ENCODE measurements around the gene NFATC1.

DNA sequence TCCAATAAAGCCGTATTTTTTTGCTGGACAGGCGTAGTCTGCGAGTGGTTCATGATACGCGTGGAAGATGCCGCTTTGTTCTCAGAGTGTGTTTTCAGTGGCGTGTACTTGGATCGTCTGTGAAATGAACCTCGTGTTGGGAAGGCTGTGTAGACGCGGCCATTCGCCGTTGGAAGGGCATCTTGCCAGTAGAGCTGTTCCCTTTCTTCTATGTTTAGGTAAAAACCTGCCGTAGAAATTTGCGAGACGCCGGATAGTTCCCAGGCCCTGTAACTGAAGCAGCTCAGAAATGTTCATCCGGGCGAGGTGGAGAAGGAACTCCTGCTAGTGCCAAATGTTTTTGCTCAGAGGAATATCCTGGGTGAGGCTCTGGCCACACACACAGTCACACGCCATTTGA lies 133.6 kb downstream of the NFATC1 start:
- TF ChIP-seq, protein P1, sequence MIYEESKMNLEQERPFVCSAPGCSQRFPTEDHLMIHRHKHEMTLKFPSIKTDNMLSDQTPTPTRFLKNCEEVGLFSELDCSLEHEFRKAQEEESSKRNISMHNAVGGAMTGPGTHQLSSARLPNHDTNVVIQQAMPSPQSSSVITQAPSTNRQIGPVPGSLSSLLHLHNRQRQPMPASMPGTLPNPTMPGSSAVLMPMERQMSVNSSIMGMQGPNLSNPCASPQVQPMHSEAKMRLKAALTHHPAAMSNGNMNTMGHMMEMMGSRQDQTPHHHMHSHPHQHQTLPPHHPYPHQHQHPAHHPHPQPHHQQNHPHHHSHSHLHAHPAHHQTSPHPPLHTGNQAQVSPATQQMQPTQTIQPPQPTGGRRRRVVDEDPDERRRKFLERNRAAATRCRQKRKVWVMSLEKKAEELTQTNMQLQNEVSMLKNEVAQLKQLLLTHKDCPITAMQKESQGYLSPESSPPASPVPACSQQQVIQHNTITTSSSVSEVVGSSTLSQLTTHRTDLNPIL (CRISPR knock-in tag; IDR thresholded peaks at IDR 0.05; ENCODE audit: low read depth): no peak
- TF ChIP-seq, protein P2, sequence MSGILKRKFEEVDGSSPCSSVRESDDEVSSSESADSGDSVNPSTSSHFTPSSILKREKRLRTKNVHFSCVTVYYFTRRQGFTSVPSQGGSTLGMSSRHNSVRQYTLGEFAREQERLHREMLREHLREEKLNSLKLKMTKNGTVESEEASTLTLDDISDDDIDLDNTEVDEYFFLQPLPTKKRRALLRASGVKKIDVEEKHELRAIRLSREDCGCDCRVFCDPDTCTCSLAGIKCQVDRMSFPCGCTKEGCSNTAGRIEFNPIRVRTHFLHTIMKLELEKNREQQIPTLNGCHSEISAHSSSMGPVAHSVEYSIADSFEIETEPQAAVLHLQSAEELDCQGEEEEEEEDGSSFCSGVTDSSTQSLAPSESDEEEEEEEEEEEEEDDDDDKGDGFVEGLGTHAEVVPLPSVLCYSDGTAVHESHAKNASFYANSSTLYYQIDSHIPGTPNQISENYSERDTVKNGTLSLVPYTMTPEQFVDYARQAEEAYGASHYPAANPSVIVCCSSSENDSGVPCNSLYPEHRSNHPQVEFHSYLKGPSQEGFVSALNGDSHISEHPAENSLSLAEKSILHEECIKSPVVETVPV (CRISPR knock-in tag; IDR thresholded peaks at IDR 0.05): no peak
- no peak for TF ChIP-seq PPARA (CRISPR knock-in tag; IDR thresholded peaks at IDR 0.05; ENCODE audit: borderline replicate concordance)
- TF ChIP-seq ARNTL (CRISPR knock-in tag; IDR thresholded peaks at IDR 0.05; ENCODE audit: borderline replicate concordance, low read depth): no peak
- TF ChIP-seq ZFP30 (CRISPR knock-in tag; IDR thresholded peaks at IDR 0.05): no peak
- TF ChIP-seq, protein P3, sequence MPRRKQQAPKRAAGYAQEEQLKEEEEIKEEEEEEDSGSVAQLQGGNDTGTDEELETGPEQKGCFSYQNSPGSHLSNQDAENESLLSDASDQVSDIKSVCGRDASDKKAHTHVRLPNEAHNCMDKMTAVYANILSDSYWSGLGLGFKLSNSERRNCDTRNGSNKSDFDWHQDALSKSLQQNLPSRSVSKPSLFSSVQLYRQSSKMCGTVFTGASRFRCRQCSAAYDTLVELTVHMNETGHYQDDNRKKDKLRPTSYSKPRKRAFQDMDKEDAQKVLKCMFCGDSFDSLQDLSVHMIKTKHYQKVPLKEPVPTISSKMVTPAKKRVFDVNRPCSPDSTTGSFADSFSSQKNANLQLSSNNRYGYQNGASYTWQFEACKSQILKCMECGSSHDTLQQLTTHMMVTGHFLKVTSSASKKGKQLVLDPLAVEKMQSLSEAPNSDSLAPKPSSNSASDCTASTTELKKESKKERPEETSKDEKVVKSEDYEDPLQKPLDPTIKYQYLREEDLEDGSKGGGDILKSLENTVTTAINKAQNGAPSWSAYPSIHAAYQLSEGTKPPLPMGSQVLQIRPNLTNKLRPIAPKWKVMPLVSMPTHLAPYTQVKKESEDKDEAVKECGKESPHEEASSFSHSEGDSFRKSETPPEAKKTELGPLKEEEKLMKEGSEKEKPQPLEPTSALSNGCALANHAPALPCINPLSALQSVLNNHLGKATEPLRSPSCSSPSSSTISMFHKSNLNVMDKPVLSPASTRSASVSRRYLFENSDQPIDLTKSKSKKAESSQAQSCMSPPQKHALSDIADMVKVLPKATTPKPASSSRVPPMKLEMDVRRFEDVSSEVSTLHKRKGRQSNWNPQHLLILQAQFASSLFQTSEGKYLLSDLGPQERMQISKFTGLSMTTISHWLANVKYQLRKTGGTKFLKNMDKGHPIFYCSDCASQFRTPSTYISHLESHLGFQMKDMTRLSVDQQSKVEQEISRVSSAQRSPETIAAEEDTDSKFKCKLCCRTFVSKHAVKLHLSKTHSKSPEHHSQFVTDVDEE (CRISPR knock-in tag; IDR thresholded peaks at IDR 0.05): no peak
- TF ChIP-seq OSR1 (CRISPR knock-in tag; IDR thresholded peaks at IDR 0.05): no peak
